CD8-positive, alpha-beta memory T cell (primary cell): Measurements from ENCODE around the gene MBD3. TPM values are rescaled to one million over a fixed set of nuclear protein-coding genes. Genes with fewer than 3 reads are reported as not detected.

Experiments used
- CTCF ChIA-PET: fragments of 350-600 bp; sonication (Branson Sonifier 250); formaldehyde crosslinking; loops from one replicate; lab custom pipeline; 2021; ENCODE audit warnings: antibody characterized with exemption; lab: Charles Lee
- POLR2A ChIA-PET: fragments of 350-600 bp; sonication (Branson Sonifier 250); formaldehyde crosslinking; loops from one replicate; lab custom pipeline; 2021; ENCODE audit warnings: antibody characterized with exemption; lab: Charles Lee
- DNase-seq, 5 donors: peaks; one replicate each; pipeline versions ENCODE4 v3.0.0 to v3.0.0-alpha.2; 2020 to 2022; ENCODE audit warnings: mixed read lengths in 1 of 5
- H3K27ac ChIP-seq: one replicate; pipeline ENCODE4 v1.7.0; 2013; ENCODE audit warnings: low read depth, mild to moderate bottlenecking, low read length, moderate library complexity
- H3K27me3 ChIP-seq: 2 replicates; pipeline ENCODE4 v1.7.0; 2013; ENCODE audit warnings: low read length, mild to moderate bottlenecking; ENCODE audit not compliant: insufficient read depth, poor library complexity, severe bottlenecking
- H3K36me3 ChIP-seq: 2 replicates; pipeline ENCODE4 v1.7.0; 2013; ENCODE audit warnings: mild to moderate bottlenecking, low read length, moderate library complexity; ENCODE audit not compliant: insufficient read depth
- H3K4me1 ChIP-seq: 2 replicates; pipeline ENCODE4 v1.7.0; 2013; ENCODE audit warnings: mild to moderate bottlenecking, low read length, moderate library complexity; ENCODE audit not compliant: insufficient read depth
- H3K4me3 ChIP-seq: 2 replicates; pipeline ENCODE4 v1.7.0; 2013; ENCODE audit warnings: mild to moderate bottlenecking, low read length
- H3K9me3 ChIP-seq: 2 replicates; pipeline ENCODE4 v1.7.0; 2013; ENCODE audit warnings: mild to moderate bottlenecking, low read length
- H3K27ac Mint-ChIP-seq, 8 donors: one replicate each; pipeline ENCODE4 v1.8.0; 2020 to 2021; ENCODE audit warnings: mixed read lengths in 8 of 8, mild to moderate bottlenecking in 6 of 8, inconsistent platforms in 3 of 8, moderate library complexity in 3 of 8
- H3K27me3 Mint-ChIP-seq, 2 donors: one replicate each; pipeline ENCODE4 v1.8.0; 2020 to 2021; ENCODE audit warnings: mixed read lengths in 2 of 2, mild to moderate bottlenecking in 1 of 2, moderate library complexity in 1 of 2
- H3K36me3 Mint-ChIP-seq, 3 donors: one replicate each; pipeline ENCODE4 v1.8.0; 2020 to 2021; ENCODE audit warnings: mixed read lengths in 3 of 3, inconsistent platforms in 1 of 3, mild to moderate bottlenecking in 1 of 3
- H3K4me1 Mint-ChIP-seq, 3 donors: one replicate each; pipeline ENCODE4 v1.8.0; 2020 to 2021; ENCODE audit warnings: mixed read lengths in 3 of 3, inconsistent platforms in 1 of 3, mild to moderate bottlenecking in 1 of 3
- H3K4me3 Mint-ChIP-seq, 7 donors: one replicate each; pipeline ENCODE4 v1.8.0; 2020 to 2021; ENCODE audit warnings: mixed read lengths in 7 of 7, mild to moderate bottlenecking in 6 of 7, moderate library complexity in 4 of 7, inconsistent platforms in 2 of 7
- H3K9me3 Mint-ChIP-seq, 5 donors: one replicate each; pipeline ENCODE4 v1.8.0; 2020 to 2022; ENCODE audit warnings: mixed read lengths in 5 of 5, mild to moderate bottlenecking in 3 of 5, moderate library complexity in 2 of 5, inconsistent platforms in 1 of 5
- polyA plus RNA-seq: library from polyadenylated mRNA; unstranded; fragments of 300-500 nt; fragmentation: Illumina TruSeq; gene quantifications from one replicate; pipeline ENCODE4 v1.2.3, GENCODE V29; 2021
- total RNA-seq, 2 experiments: library from RNA; stranded (reverse); gene quantifications; one replicate each; pipeline ENCODE4 v1.2.3, GENCODE V29; 2021

Gene MBD3
- total and polyA plus RNA-seq, 3 experiments from 2014 or later: 13.7 to 138 (median 127) TPM

DNA sequence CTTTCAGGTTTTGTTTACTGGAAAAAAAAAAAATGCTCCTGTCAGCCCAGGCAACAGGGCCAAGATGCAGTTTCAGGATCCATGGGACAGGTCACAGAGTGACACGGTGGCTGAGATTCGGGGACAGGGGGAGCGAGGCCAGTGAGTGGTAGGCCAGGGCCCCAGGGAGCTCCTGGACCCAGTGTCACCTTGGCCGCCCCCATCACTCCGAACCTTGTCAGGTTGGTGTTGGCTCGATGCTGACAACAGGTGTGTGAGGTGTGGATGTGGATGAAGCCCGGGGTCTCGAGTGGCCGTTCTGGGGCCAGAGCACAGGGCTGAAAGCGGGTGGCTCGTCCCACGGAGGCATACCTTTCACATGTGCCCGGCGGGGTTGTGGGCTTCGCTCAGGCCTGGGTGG lies 18.7 kb upstream of the MBD3 start:
- Mint-ChIP-seq H3K9me3 (no peaks in the 10 kb centered on the region), H3K27me3 (no peaks in the 10 kb centered on the region), H3K4me3 (no peak overlapping the region), H3K4me1 (peaks cover 22 to 40% (median 25%) of the 10 kb centered on the region in 3 donors), H3K36me3 (peaks cover 0 to 45% (median 0%) of the 10 kb centered on the region in 3 donors), H3K27ac (peak overlapping the region in 3 of 8 donors; percentile 32 to 84 (median 62))
- ChIA-PET POLR2A (no interaction called here), CTCF (no interaction called here)
- Histone ChIP-seq H3K36me3 (peaks cover 9% of the 10 kb centered on the region), H3K9me3 (no peaks in the 10 kb centered on the region), H3K4me3 (no peak overlapping the region), H3K27me3 (no peaks in the 10 kb centered on the region), H3K4me1 (peaks cover 32% of the 10 kb centered on the region), H3K27ac (no peak overlapping the region)
- no peak for DNase-seq

DNA sequence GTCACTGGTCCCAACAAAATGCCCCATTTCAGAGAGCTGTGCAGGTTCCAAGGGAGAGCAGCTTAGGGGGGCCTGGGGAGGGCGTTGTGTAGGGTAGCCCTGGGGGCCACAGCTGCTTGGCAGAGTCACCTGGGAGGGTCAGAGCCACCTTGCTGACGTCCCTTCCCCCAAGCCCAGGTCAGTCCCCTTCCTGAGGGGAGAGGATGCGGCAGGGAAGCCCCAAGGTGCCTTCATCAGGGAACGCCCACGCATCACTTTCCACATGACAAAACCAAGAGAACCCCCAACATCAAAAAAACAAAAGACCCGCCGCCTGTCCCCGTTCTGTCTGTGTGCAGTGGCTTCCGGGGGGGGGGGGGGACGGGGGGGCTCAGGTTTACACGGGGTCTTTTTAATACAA lies 17.9 kb upstream of the MBD3 start:
- no peak overlapping the region for H3K27ac ChIP-seq
- peaks cover 0 to 1% of the 10 kb centered on the region in 2 donors for H3K27me3 Mint-ChIP-seq
- no peaks in the 10 kb centered on the region for H3K9me3 Mint-ChIP-seq
- ChIA-PET CTCF (no interaction called here), POLR2A (interaction anchor here (0.7 kb wide), 1 partner anchor 827 kb away, joined by 5 read pairs; no protein-coding TSS in a partner anchor)
- H3K27me3 ChIP-seq: no peaks in the 10 kb centered on the region
- peaks cover 9% of the 10 kb centered on the region for H3K36me3 ChIP-seq
- peaks cover 36% of the 10 kb centered on the region for H3K4me1 ChIP-seq
- H3K4me3 Mint-ChIP-seq: peak overlapping the region in 1 of 7 donors; percentile 5
- peaks cover 28 to 48% (median 32%) of the 10 kb centered on the region in 3 donors for H3K4me1 Mint-ChIP-seq
- peak overlapping the region in 5 of 8 donors; percentile 6 to 68 (median 55) for H3K27ac Mint-ChIP-seq
- no peak overlapping the region for H3K4me3 ChIP-seq
- DNase-seq: peak in 1 of 5 donors; percentile 66
- peaks cover 0 to 42% (median 0%) of the 10 kb centered on the region in 3 donors for H3K36me3 Mint-ChIP-seq
- no peaks in the 10 kb centered on the region for H3K9me3 ChIP-seq

DNA sequence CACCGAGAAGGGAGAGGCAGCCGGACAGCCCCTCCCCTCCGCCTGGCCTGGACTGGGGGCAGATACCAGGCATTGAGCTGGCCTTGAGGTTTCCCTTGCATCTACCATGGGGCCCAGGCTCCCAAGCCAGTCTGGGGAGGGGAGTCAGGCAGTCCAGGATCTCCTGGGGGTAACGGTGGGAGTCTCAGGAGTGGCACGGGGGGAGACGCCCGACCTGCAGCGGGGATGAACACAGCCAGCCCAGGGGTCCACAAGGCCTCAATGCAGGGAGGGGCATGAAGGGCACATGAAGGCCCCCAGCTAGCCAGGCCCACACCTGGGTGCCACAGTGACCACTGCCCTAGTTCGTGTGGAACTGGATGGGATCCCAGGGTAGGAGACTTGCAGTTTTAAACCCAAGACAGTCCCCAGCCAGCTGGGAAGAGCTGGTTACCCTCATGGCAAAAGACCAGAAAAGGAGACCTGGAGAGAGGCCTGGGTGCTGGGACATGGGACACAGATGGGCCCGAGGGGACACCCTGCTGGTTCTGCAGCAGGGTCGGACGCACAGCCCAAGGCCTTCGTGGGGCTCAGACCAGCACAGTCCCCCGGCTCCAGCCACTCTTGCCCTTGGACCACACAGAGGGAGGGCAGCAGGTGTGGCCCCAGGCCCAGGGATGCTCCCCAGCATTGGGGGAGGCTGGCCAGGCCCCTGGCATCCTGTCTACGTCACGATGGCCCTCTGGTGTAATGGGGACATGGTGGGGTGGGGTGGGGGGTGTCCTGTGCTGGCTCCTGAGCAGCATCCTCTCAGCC lies 17.2 kb upstream of the MBD3 start:
- ChIA-PET POLR2A (interaction anchor here (0.8 kb wide), 1 partner anchor 17 kb away, joined by 3 read pairs; the partner anchor contains the start of gene MBD3), CTCF (interaction anchor here (1.2 to 6.0 kb wide), 2 partner anchors 40 to 62 kb away, joined by 4 to 29 read pairs; no protein-coding TSS in a partner anchor)
- H3K4me3 ChIP-seq: no peak overlapping the region
- Mint-ChIP-seq H3K9me3 (no peaks in the 10 kb centered on the region), H3K27me3 (peaks cover 0 to 4% of the 10 kb centered on the region in 2 donors), H3K36me3 (peaks cover 0 to 40% (median 0%) of the 10 kb centered on the region in 3 donors), H3K27ac (peak overlapping the region; percentile 42 to 95 (median 62)), H3K4me3 (peak overlapping the region in 6 of 7 donors; percentile 66 to 93 (median 84)), H3K4me1 (peaks cover 30 to 50% (median 35%) of the 10 kb centered on the region in 3 donors)
- peaks cover 36% of the 10 kb centered on the region for H3K4me1 ChIP-seq
- no peaks in the 10 kb centered on the region for H3K9me3 ChIP-seq
- no peaks in the 10 kb centered on the region for H3K27me3 ChIP-seq
- H3K27ac ChIP-seq: no peak overlapping the region
- peaks cover 9% of the 10 kb centered on the region for H3K36me3 ChIP-seq
- DNase-seq: no peak

DNA sequence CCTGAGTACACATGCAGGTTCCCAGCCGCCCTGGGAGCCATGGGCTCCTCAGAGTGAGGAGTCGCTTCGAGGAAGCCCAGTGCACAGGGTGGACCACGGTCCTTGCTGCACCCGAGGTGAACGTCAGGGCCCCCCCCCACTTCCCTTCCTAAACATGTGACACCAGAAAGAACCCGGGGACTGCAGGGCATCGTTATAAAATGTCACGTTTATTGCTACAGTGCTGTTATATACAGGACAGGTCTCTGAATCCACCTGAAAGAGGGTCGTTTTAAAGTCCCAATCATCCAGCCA lies 16.4 kb upstream of the MBD3 start:
- peaks cover 43% of the 10 kb centered on the region for H3K4me1 ChIP-seq
- peak in 2 of 5 donors; percentile 18 to 25 for DNase-seq
- H3K4me3 ChIP-seq: peak overlapping the region; percentile 74
- H3K9me3 ChIP-seq: no peaks in the 10 kb centered on the region
- H3K4me3 Mint-ChIP-seq: peak overlapping the region; percentile 66 to 93 (median 86)
- ChIA-PET POLR2A (interaction anchor here (0.5 to 0.8 kb wide), 2 partner anchors 16 to 1822 kb away, joined by 3 to 4 read pairs; partner anchors contain the start of gene MBD3), CTCF (interaction anchor here (1.2 to 6.0 kb wide), 2 partner anchors 41 to 63 kb away, joined by 4 to 29 read pairs; no protein-coding TSS in a partner anchor)
- H3K36me3 Mint-ChIP-seq: peaks cover 0 to 33% (median 0%) of the 10 kb centered on the region in 3 donors
- no peaks in the 10 kb centered on the region for H3K9me3 Mint-ChIP-seq
- peak overlapping the region; percentile 59 for H3K27ac ChIP-seq
- peak overlapping the region in 7 of 8 donors; percentile 72 to 95 (median 81) for H3K27ac Mint-ChIP-seq
- H3K27me3 Mint-ChIP-seq: peaks cover 0 to 4% of the 10 kb centered on the region in 2 donors
- no peaks in the 10 kb centered on the region for H3K27me3 ChIP-seq
- H3K4me1 Mint-ChIP-seq: peaks cover 36 to 58% (median 37%) of the 10 kb centered on the region in 3 donors
- H3K36me3 ChIP-seq: peaks cover 9% of the 10 kb centered on the region

DNA sequence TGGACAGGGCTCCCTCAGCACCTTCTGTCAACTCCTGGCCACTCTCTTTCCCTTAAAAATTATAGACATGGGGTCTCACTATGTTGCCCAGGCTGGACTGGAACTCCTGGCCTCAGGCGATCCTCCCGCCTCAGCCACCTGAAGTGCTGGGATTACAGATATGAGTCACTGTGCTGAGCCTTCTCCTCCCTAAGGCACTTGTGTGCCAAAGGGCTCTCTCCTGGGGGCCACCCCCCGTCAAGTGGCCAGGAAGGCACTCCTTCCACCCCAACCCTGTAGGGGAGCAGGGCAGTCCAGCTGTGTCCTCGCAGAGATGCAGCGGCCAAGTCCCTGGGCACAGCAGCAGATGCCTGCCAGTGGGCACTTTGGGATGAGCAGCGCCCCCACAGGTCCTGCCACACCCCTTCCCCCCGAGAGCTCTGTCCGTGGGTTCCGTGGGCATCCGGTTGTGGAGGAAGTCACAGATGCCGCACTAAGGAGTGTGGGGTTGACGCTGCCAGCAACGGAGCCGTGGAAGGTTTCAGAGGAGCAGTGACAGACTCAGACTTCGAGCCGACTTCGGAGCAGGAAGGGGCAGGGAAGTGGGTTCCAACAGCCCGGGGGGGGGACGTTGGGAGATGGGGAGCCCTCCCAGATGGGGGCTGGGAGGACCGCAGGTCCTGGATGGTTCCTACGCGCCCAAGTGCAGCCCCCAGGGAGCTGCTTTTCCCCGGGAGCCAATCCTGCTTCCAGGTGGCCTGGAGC lies 15.9 kb upstream of the MBD3 start:
- ChIA-PET POLR2A (interaction anchor here (0.5 to 0.8 kb wide), 2 partner anchors 16 to 1823 kb away, joined by 3 to 4 read pairs; partner anchors contain the start of gene MBD3), CTCF (interaction anchor here (1.0 to 6.0 kb wide), 2 partner anchors 9 to 42 kb away, joined by 3 to 29 read pairs; no protein-coding TSS in a partner anchor)
- Histone ChIP-seq H3K4me3 (peak overlapping the region; percentile 74), H3K9me3 (no peaks in the 10 kb centered on the region), H3K4me1 (peaks cover 49% of the 10 kb centered on the region), H3K27ac (peak overlapping the region; percentile 59), H3K27me3 (no peaks in the 10 kb centered on the region), H3K36me3 (peaks cover 9% of the 10 kb centered on the region)
- H3K4me1 Mint-ChIP-seq: peaks cover 38 to 63% (median 41%) of the 10 kb centered on the region in 3 donors
- peak overlapping the region; percentile 78 to 93 (median 86) for H3K4me3 Mint-ChIP-seq
- H3K9me3 Mint-ChIP-seq: no peaks in the 10 kb centered on the region
- peak overlapping the region in 7 of 8 donors; percentile 75 to 95 (median 85) for H3K27ac Mint-ChIP-seq
- peaks cover 0 to 28% (median 0%) of the 10 kb centered on the region in 3 donors for H3K36me3 Mint-ChIP-seq
- peaks cover 0 to 4% of the 10 kb centered on the region in 2 donors for H3K27me3 Mint-ChIP-seq
- peak in 4 of 5 donors; percentile 15 to 60 (median 36) for DNase-seq

DNA sequence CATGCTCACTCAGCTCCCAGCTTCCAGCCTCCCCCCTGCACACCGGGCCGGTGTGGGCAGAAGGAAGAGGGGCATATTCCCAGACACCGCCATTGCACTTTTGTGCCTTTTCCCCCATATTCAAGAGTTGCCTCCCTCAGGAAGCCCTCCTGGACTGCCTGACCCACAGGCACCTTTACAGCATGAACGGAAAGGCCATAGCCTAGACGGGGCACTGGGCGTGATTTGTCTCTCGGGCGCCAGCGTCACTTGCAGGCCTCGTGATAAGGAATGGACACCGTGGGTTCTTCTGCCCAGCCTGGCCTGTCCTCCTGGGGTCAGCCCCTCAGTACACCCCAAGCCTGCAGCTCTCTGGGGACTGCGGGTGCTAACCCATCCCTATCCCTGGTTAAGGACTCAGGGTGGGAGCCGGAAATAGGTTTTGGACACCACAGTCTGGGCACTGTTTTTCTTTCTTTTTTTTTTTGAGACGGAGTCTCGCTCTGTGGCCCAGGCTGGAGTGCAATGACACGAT lies 13.5 kb upstream of the MBD3 start:
- POLR2A ChIA-PET: interaction anchor here (0.5 to 2.9 kb wide), 6 partner anchors 13 to 337 kb away, joined by 3 to 29 read pairs (median 4); partner anchors contain the start of genes CIRBP, MBD3 and TCF3
- Mint-ChIP-seq H3K36me3 (peaks cover 0 to 21% (median 0%) of the 10 kb centered on the region in 3 donors), H3K4me3 (peak overlapping the region; percentile 94 to 100 (median 99)), H3K27ac (peak overlapping the region; percentile 98 to 100 (median 100)), H3K27me3 (peaks cover 0 to 4% of the 10 kb centered on the region in 2 donors), H3K4me1 (peaks cover 45 to 79% (median 53%) of the 10 kb centered on the region in 3 donors), H3K9me3 (no peaks in the 10 kb centered on the region)
- Histone ChIP-seq H3K4me3 (peak overlapping the region; percentile 98), H3K36me3 (peaks cover 3% of the 10 kb centered on the region), H3K4me1 (peaks cover 56% of the 10 kb centered on the region), H3K9me3 (no peaks in the 10 kb centered on the region), H3K27me3 (no peaks in the 10 kb centered on the region), H3K27ac (peak overlapping the region; percentile 79)
- DNase-seq: no peak
- CTCF ChIA-PET: interaction anchor here (0.8 to 6.0 kb wide), 9 partner anchors 12 to 220 kb away, joined by 3 to 29 read pairs (median 5); partner anchors contain the start of genes MBD3 and TCF3
